Activated CD4-positive, alpha-beta T cell treated with anti-CD3 and anti-CD28 coated beads for 1 hour (primary cell): ENCODE results near the gene UVRAG.
"Not testable (repeated sequence)": the region's sequence is repeated elsewhere in the genome, so short reads cannot be mapped to it uniquely, and the experiment has no call there.

Source experiments
- DNase-seq: peaks from one replicate; pipeline ENCODE4 v3.0.0-alpha.2; 2020

The UVRAG gene

GRCh38 chr11:76077575-76078150 lies 262.7 kb downstream of the UVRAG start:
- DNase-seq = no peak

- DNase-seq = not testable (repeated sequence)
Measured at GRCh38 chr11:76081084-76081483, 266.1 kb downstream of the UVRAG start.

GRCh38 chr11:76083563-76084451 lies 268.8 kb downstream of the UVRAG start:
- DNase-seq = no peak

GRCh38 chr11:76085270-76085669 lies 270.3 kb downstream of the UVRAG start:
- no peak for DNase-seq

- DNase-seq = no peak
Measured at GRCh38 chr11:76086743-76087635, 272.0 kb downstream of the UVRAG start.

GRCh38 chr11:76087749-76088148 lies 272.7 kb downstream of the UVRAG start:
- DNase-seq = no peak

- DNase-seq = no peak
Measured at GRCh38 chr11:76088511-76088910, 273.5 kb downstream of the UVRAG start.

- no peak for DNase-seq
Measured at GRCh38 chr11:76090174-76090573, 275.2 kb downstream of the UVRAG start.

- DNase-seq = no peak
Measured at GRCh38 chr11:76090821-76091220, 275.8 kb downstream of the UVRAG start.

- no peak for DNase-seq
Measured at GRCh38 chr11:76094740-76095139, 279.7 kb downstream of the UVRAG start.

- DNase-seq = no peak
Measured at GRCh38 chr11:76095891-76096290, 280.9 kb downstream of the UVRAG start.

- DNase-seq = no peak
Measured at GRCh38 chr11:76096552-76096951, 281.5 kb downstream of the UVRAG start.

GRCh38 chr11:76102802-76103201 lies 287.8 kb downstream of the UVRAG start:
- DNase-seq = no peak

- no peak for DNase-seq
Measured at GRCh38 chr11:76103460-76103859, 288.4 kb downstream of the UVRAG start.

GRCh38 chr11:76104285-76104684 lies 289.3 kb downstream of the UVRAG start:
- DNase-seq = no peak

- DNase-seq = no peak
Measured at GRCh38 chr11:76105637-76106036, 290.6 kb downstream of the UVRAG start.

GRCh38 chr11:76107971-76108370 lies 293.0 kb downstream of the UVRAG start:
- DNase-seq = no peak

GRCh38 chr11:76114238-76114637 lies 299.2 kb downstream of the UVRAG start:
- DNase-seq = no peak

- DNase-seq = no peak
Measured at GRCh38 chr11:76115555-76115954, 300.5 kb downstream of the UVRAG start.

GRCh38 chr11:76119032-76119431 lies 304.0 kb downstream of the UVRAG start:
- no peak for DNase-seq

GRCh38 chr11:76119779-76120178 lies 304.8 kb downstream of the UVRAG start:
- no peak for DNase-seq

GRCh38 chr11:76120513-76121101 lies 305.6 kb downstream of the UVRAG start:
- no peak for DNase-seq

- no peak for DNase-seq
Measured at GRCh38 chr11:76123248-76123647, 308.2 kb downstream of the UVRAG start.
